K562 (cell line): ENCODE data around the gene C11orf52. TPM values are rescaled to one million over a fixed set of nuclear protein-coding genes. Genes with fewer than 3 reads are reported as not detected.

ENCODE experiments used
- C11orf30 ChIP-seq: fragments of 450-650 bp; IDR thresholded peaks from 2 replicates; pipeline ENCODE4 v1.6.1; 2016; ENCODE audit warnings: low read depth, mild to moderate bottlenecking
- CEBPG ChIP-seq, 3 experiments: fragments of 200-800 bp in 1 of 3; sonication (Bioruptor generic) in 1 of 3; sonication (generic) in 1 of 3; formaldehyde crosslinking in 1 of 3; IDR thresholded peaks in 2 of 3; conservative IDR thresholded peaks in 1 of 3; 2 replicates each; pipeline versions ENCODE4 v1.6.1 to v1.8.0; 2016 to 2022; ENCODE audit warnings: missing compliant biosample characterization in 2 of 3, missing genetic modification characterization in 2 of 3, mild to moderate bottlenecking in 1 of 3, missing genetic modification reagents in 1 of 3
- DIDO1 ChIP-seq: fragments of 450-650 bp; IDR thresholded peaks from 2 replicates; pipeline ENCODE4 v1.6.1; 2016; ENCODE audit warnings: low read depth, missing biosample characterization, missing genetic modification characterization
- FOS ChIP-seq: IDR thresholded peaks from 3 replicates; pipeline ENCODE4 v1.6.1; 2011; ENCODE audit not compliant: insufficient read length; ENCODE audit errors: extremely low read depth
- HCFC1 ChIP-seq: IDR thresholded peaks from 2 replicates; pipeline ENCODE4 v1.6.1; 2012; ENCODE audit warnings: low read depth, low read length, improper control_type of control experiment
- JUN ChIP-seq, 2 experiments: sonication (generic) in 1 of 2; formaldehyde crosslinking in 1 of 2; IDR thresholded peaks; 2 replicates each; pipeline versions ENCODE4 v1.6.1 to v1.8.0; 2012 to 2022; ENCODE audit warnings: borderline replicate concordance in 2 of 2, mild to moderate bottlenecking in 2 of 2, improper control_type of control experiment in 1 of 2, low read depth in 1 of 2, low read length in 1 of 2, missing genetic modification reagents in 1 of 2
- NRF1 ChIP-seq, 2 experiments: fragments of 450-650 bp; IDR thresholded peaks in 1 of 2; conservative IDR thresholded peaks in 1 of 2; 2 replicates each; pipeline ENCODE4 v1.6.1; 2014; ENCODE audit warnings: mild to moderate bottlenecking in 2 of 2
- PCBP2 ChIP-seq: fragments of 200-400 bp; formaldehyde crosslinking; IDR thresholded peaks from 2 replicates; pipeline ENCODE4 v1.6.1; 2018; ENCODE audit warnings: low read length, low read depth, mild to moderate bottlenecking, moderate library complexity; ENCODE audit not compliant: poor library complexity, severe bottlenecking
- POLR2H ChIP-seq: IDR thresholded peaks from 2 replicates; pipeline ENCODE4 v1.6.1; 2016; ENCODE audit warnings: missing genetic modification characterization, low read depth, mild to moderate bottlenecking, control low read depth, missing compliant biosample characterization, moderate library complexity
- RUNX1 ChIP-seq: sonication (generic); IDR thresholded peaks from 2 replicates; pipeline ENCODE4 v1.6.1; 2016; ENCODE audit warnings: antibody characterized with exemption, low read depth
- SMARCA4 ChIP-seq: fragments of 450-650 bp; IDR thresholded peaks from 2 replicates; pipeline ENCODE4 v1.6.1; 2016
- SNIP1 ChIP-seq: fragments of 450-650 bp; IDR thresholded peaks from 2 replicates; pipeline ENCODE4 v1.7.1; 2017; ENCODE audit warnings: low read depth, mild to moderate bottlenecking
- SUPT5H ChIP-seq: fragments of 450-650 bp; IDR thresholded peaks from 2 replicates; pipeline ENCODE4 v1.6.1; 2016
- ZNF384 ChIP-seq: IDR thresholded peaks from 2 replicates; pipeline ENCODE4 v1.6.1; 2012; ENCODE audit warnings: low read depth, low read length, improper control_type of control experiment
- ZNF609 ChIP-seq: sonication (generic); formaldehyde crosslinking; IDR thresholded peaks from 2 replicates; pipeline ENCODE4 v1.8.1; 2023; ENCODE audit warnings: missing genetic modification reagents, mild to moderate bottlenecking, borderline replicate concordance
- ZNF699 ChIP-seq: fragments of 250-450 bp; sonication (Bioruptor Pico); IDR thresholded peaks from 2 replicates; pipeline ENCODE4 v1.8.0; 2021; ENCODE audit warnings: mild to moderate bottlenecking, moderate library complexity; ENCODE audit not compliant: insufficient replicate concordance
- polyA plus RNA-seq, 8 experiments: library from polyadenylated mRNA; depleted of rRNA in 4 of 8; stranded (reverse) in 5 of 8; unstranded in 3 of 8; fragments of >200 nt; fragmentation: Nextera tagmentation in 2 of 8; fragmentation: Illumina TruSeq in 1 of 8; extraction: Ambion mirVana in 2 of 8; extraction: Trizol in 1 of 8; gene quantifications; 2 replicates each; pipeline versions ENCODE4 v1.2.1 to v1.2.3, GENCODE V29; 2011 to 2014; ENCODE audit warnings: inconsistent platforms in 1 of 8, missing spikeins in 1 of 8
- total RNA-seq, 7 experiments: library from RNA; depleted of rRNA in 6 of 7; stranded (reverse); fragments of >200 nt in 6 of 7; fragmentation: Illumina TruSeq in 2 of 7; extraction: Trizol in 2 of 7; gene quantifications; 2 replicates each; pipeline versions ENCODE4 v1.2.1 to v1.2.3, GENCODE V29; 2011 to 2021; ENCODE audit warnings: low replicate concordance in 1 of 7
- TF ChIP-seq, protein P1 (sequence below): fragments of 450-650 bp; IDR thresholded peaks from 2 replicates; pipeline ENCODE4 v1.6.1; 2016; ENCODE audit warnings: missing biosample characterization, missing genetic modification characterization
- TF ChIP-seq, protein P2 (sequence below): sonication (generic); formaldehyde crosslinking; IDR thresholded peaks from 2 replicates; pipeline ENCODE4 v1.8.0; 2022; ENCODE audit warnings: missing genetic modification reagents, mild to moderate bottlenecking, moderate library complexity, borderline replicate concordance

Gene C11orf52
- total and polyA plus RNA-seq, 9 of the 15 experiments (the other 6 are each of a cell fraction or from before 2014, with no cell fraction given) = 0.29 to 2.9 (median 1.0) TPM

DNA sequence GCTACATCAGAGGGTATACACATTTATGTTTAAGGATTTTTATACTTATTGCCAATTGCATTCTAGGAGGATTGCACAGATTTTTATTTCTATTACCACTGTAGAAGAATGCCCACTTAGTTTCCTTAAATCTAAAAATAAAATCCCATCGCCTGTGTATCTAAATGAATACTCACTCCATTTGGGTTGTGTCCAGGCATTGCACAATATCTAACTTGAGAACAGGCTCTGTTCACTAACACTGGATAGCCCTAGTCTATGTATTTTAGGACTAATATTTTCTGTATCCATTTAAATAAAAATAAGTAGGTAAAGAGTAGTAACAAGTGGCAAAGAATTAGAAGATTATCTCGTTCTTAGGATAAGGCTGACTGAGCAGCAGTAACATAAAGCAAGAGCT is 4.1 kb downstream of the C11orf52 start (continued):
- TF ChIP-seq DIDO1 (tag) (no peak), FOS (no peak), ZNF699 (CRISPR knock-in tag) (no peak), C11orf30 (peak; percentile 21; the same call in 1 of the 2 replicates), POLR2H (tag) (no peak), ZNF384 (no peak), ZNF609 (CRISPR knock-in tag) (no peak), SMARCA4 (no peak), RUNX1 (no peak), NRF1 (conservative IDR thresholded peaks at IDR 0.05 in 1 of 2, IDR thresholded peaks at IDR 0.05 in 1 of 2) (no peak), CEBPG (CRISPR knock-in tag; IDR thresholded peaks at IDR 0.05) (peak; percentile 72), CEBPG (tag; conservative IDR thresholded peaks at IDR 0.05 in 1 of 2, IDR thresholded peaks at IDR 0.05 in 1 of 2) (peak; percentile 85 to 98), PCBP2 (no peak), HCFC1 (no peak), JUN (IDR thresholded peaks at IDR 0.05; ENCODE audit: borderline replicate concordance, low read depth, low read length) (no peak), JUN (CRISPR knock-in tag; IDR thresholded peaks at IDR 0.05; ENCODE audit: borderline replicate concordance) (no peak), SUPT5H (no peak), SNIP1 (no peak)
- TF ChIP-seq, protein P1, sequence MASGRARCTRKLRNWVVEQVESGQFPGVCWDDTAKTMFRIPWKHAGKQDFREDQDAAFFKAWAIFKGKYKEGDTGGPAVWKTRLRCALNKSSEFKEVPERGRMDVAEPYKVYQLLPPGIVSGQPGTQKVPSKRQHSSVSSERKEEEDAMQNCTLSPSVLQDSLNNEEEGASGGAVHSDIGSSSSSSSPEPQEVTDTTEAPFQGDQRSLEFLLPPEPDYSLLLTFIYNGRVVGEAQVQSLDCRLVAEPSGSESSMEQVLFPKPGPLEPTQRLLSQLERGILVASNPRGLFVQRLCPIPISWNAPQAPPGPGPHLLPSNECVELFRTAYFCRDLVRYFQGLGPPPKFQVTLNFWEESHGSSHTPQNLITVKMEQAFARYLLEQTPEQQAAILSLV (tag) = peak; percentile 75
- TF ChIP-seq, protein P2, sequence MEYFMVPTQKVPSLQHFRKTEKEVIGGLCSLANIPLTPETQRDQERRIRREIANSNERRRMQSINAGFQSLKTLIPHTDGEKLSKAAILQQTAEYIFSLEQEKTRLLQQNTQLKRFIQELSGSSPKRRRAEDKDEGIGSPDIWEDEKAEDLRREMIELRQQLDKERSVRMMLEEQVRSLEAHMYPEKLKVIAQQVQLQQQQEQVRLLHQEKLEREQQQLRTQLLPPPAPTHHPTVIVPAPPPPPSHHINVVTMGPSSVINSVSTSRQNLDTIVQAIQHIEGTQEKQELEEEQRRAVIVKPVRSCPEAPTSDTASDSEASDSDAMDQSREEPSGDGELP = no peak
